ENCODE measurements around the gene ADAMTS2. TPM values are rescaled to one million over a fixed set of nuclear protein-coding genes. Genes with fewer than 3 reads are reported as not detected.

The ADAMTS2 gene
- total and polyA plus RNA-seq, 2 of the 4 experiments (the other 2 are of a cell fraction), result 19.0 to 58.8 TPM

- no peak overlapping the region for H2AFZ ChIP-seq (replicated peaks; ENCODE audit: low read length, poor library complexity)
- in situ Hi-C loops (cut with MboI; ENCODE audit: low sequenced_read_pairs) (no loop called here), dilution Hi-C loops (cut with HindIII; ENCODE audit: low sequenced_read_pairs, unreplicated experiment) (no loop called here), intact Hi-C loops (cut with micrococcal nuclease) (no loop called here)
- 87% methylated on average over 6 of the region's 25 CpGs; no CpG with 5 or more reads in 1 of the 2 experiments for whole genome bisulfite sequencing, 2 experiments (ENCODE audit: extremely low coverage in 2 of 2, insufficient read length in 1 of 2)
- H3K9me3 ChIP-seq (ENCODE audit: control insufficient read depth, insufficient read depth, low read length), result no peaks in the 10 kb centered on the region
- ChIA-PET CTCF (no interaction called here), POLR2A (ENCODE audit: unreplicated experiment) (interaction anchor here (0.5 to 0.6 kb wide), 2 partner anchors 196 to 345 kb away, joined by 3 to 6 read pairs; no protein-coding TSS in a partner anchor)
- peaks cover 2% of the 10 kb centered on the region for H3K4me1 ChIP-seq (ENCODE audit: control insufficient read depth, insufficient read depth, low read length)
- no peak overlapping the region for H3K4me2 ChIP-seq (ENCODE audit: low read depth, low read length)
- ATAC-seq (ENCODE audit: low read depth) (no peak), DNase-seq (no peak)
- no peak overlapping the region for H3K27ac ChIP-seq (ENCODE audit: insufficient read depth, low read length)
- no peak overlapping the region for H3K18ac ChIP-seq (ENCODE audit: low read depth, low read length)
- TF ChIP-seq BHLHE40 (IDR thresholded peaks at IDR 0.05; ENCODE audit: low read depth, low read length) (no peak), ELK1 (IDR thresholded peaks at IDR 0.05; ENCODE audit: borderline replicate concordance, low read depth, low read length) (no peak), CEBPB (IDR thresholded peaks at IDR 0.05; ENCODE audit: low read depth, low read length) (no peak), MAFK (IDR thresholded peaks at IDR 0.05; ENCODE audit: low read depth, low read length) (no peak), USF2 (IDR thresholded peaks at IDR 0.05; ENCODE audit: low read depth, low read length) (no peak), POLR2A (IDR thresholded peaks at IDR 0.05; ENCODE audit: low read depth, low read length) (no peak), FOS (IDR thresholded peaks at IDR 0.05; ENCODE audit: low read depth, low read length) (no peak), NFE2L2 (IDR thresholded peaks at IDR 0.05; ENCODE audit: low read depth, low read length) (no peak), RFX5 (IDR thresholded peaks at IDR 0.05; ENCODE audit: low read depth, low read length) (no peak), SMC3 (IDR thresholded peaks at IDR 0.05; ENCODE audit: low read depth, low read length) (no peak), CTCF (conservative IDR thresholded peaks at IDR 0.05; ENCODE audit: low read depth, low read length) (no peak), MAZ (IDR thresholded peaks at IDR 0.05; ENCODE audit: borderline replicate concordance, low read depth, low read length) (no peak), RAD21 (IDR thresholded peaks at IDR 0.05; ENCODE audit: low read length) (no peak), MXI1 (IDR thresholded peaks at IDR 0.05; ENCODE audit: borderline replicate concordance, low read depth, low read length) (no peak), RCOR1 (IDR thresholded peaks at IDR 0.05; ENCODE audit: insufficient replicate concordance, low read length) (no peak), CHD1 (IDR thresholded peaks at IDR 0.05; ENCODE audit: low read depth, low read length) (no peak)
- H3K4ac ChIP-seq (ENCODE audit: low read depth, low read length), result no peak overlapping the region
- H3K27me3 ChIP-seq (ENCODE audit: control insufficient read depth, insufficient read depth, low read length), result no peaks in the 10 kb centered on the region
- no peak overlapping the region for H4K8ac ChIP-seq (ENCODE audit: low read depth in 2 of 2, low read length in 2 of 2)
- no peak overlapping the region for H2AK9ac ChIP-seq (replicated peaks; ENCODE audit: low read depth, low read length, poor library complexity)
- H2AK5ac ChIP-seq (ENCODE audit: low read depth, low read length), result no peak overlapping the region
- H2BK5ac ChIP-seq (ENCODE audit: low read depth, low read length, poor library complexity, severe bottlenecking), result no peak overlapping the region
- no peak overlapping the region for H3K23ac ChIP-seq (ENCODE audit: low read depth, low read length)
- H2BK120ac ChIP-seq (ENCODE audit: low read depth, low read length), result no peak overlapping the region
- no peak overlapping the region for H3K56ac ChIP-seq (ENCODE audit: extremely low read depth, insufficient read depth, low read length)
- H4K91ac ChIP-seq (ENCODE audit: insufficient read depth, low read depth, low read length), result no peak overlapping the region
- H3K36me3 ChIP-seq (ENCODE audit: control insufficient read depth, insufficient read depth, low read length), result peaks cover 29% of the 10 kb centered on the region
- no peak overlapping the region for H3K14ac ChIP-seq (replicated peaks; ENCODE audit: low read depth, low read length)
- H4K20me1 ChIP-seq (ENCODE audit: insufficient read depth, low read length), result no peaks in the 10 kb centered on the region
- no peak overlapping the region for H2BK20ac ChIP-seq (ENCODE audit: low read depth, low read length)
- no peaks in the 10 kb centered on the region for H3K79me1 ChIP-seq (ENCODE audit: low read depth in 1 of 2, low read length in 2 of 2)
- no peak overlapping the region for H3K9ac ChIP-seq (ENCODE audit: low read depth, low read length)
- H3K9me1 ChIP-seq (ENCODE audit: insufficient read depth, low read length), result no peaks in the 10 kb centered on the region
- no peak overlapping the region for H4K5ac ChIP-seq (ENCODE audit: low read depth, low read length)
- H2BK15ac ChIP-seq (ENCODE audit: low read depth, low read length), result no peak overlapping the region
- no TSS peak for BruUV-seq (replicated peaks)
- no peak overlapping the region for H3K4me3 ChIP-seq (ENCODE audit: insufficient read depth, low read depth, low read length)
Measured at GRCh38 chr5:179147991-179148702, 197.1 kb downstream of the ADAMTS2 start.
